ENCODE measurements around the gene PHTF2. TPM values are rescaled to one million over a fixed set of nuclear protein-coding genes. Genes with fewer than 3 reads are reported as not detected.

PHTF2 gene
- total and polyA plus RNA-seq, 2 of the 4 experiments (the other 2 are of a cell fraction): 28.3 to 69.9 TPM

DNA sequence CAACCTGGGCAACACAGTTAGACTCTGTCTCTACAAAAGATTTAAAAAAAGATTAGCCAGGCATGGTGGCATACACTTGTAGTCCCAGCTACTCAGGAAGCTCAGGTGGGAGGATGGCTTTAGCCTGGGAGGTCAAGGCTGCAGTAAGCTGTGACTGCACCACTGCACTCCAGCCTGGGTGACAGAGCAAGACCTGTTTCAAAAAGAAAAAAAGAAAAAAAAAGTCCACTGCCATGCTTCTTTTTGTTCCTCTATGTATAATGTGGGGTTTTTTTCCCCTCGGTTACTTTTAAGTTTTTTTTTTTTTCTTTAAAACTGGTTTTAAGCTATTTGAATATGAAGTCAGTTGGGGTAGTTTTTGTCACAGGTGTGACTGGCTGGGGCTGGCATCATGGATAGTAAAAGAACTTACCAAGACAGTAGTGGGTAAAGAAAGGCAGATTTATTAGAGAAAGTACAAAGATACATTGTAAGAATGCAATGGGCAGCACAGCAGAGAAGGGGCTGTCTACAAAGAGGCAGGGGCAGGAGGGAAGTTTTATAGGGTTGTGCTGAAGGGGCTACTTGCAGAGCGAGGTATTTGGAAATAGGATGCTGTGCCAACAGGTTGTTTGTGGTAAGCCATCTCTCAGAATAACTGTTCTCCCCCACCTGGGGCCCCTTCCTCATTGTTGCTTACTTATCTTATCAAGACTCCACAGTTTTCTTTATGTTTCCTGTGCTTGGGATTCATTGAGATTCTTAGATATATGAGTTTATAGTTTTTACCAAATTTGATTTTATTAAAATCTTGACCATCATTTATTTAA, 177.3 kb downstream of the PHTF2 start:
- H4K5ac ChIP-seq (ENCODE audit: low read depth, low read length): no peak overlapping the region
- in situ Hi-C loops (cut with MboI; ENCODE audit: low sequenced_read_pairs): no loop called here
- H3K27ac ChIP-seq (ENCODE audit: insufficient read depth, low read length): no peak overlapping the region
- no peak overlapping the region for H3K4ac ChIP-seq (ENCODE audit: low read depth, low read length)
- H3K4me1 ChIP-seq (ENCODE audit: control insufficient read depth, insufficient read depth, low read length): no peaks in the 10 kb centered on the region
- H4K8ac ChIP-seq (ENCODE audit: low read depth in 2 of 2, low read length in 2 of 2): no peak overlapping the region
- H3K9me3 ChIP-seq (ENCODE audit: control insufficient read depth, insufficient read depth, low read length): no peaks in the 10 kb centered on the region
- ChIA-PET POLR2A (ENCODE audit: unreplicated experiment) (no interaction called here), CTCF (no interaction called here)
- no peak overlapping the region for H2BK15ac ChIP-seq (ENCODE audit: low read depth, low read length)
- no peak overlapping the region for H3K4me2 ChIP-seq (ENCODE audit: low read depth, low read length)
- no peaks in the 10 kb centered on the region for H3K9me1 ChIP-seq (ENCODE audit: insufficient read depth, low read length)
- dilution Hi-C loops (cut with HindIII; ENCODE audit: low sequenced_read_pairs, unreplicated experiment): no loop called here
- H3K4me3 ChIP-seq (ENCODE audit: insufficient read depth, low read depth, low read length): no peak overlapping the region
- no TSS peak for BruUV-seq (replicated peaks)
- WGBS, 2 experiments (ENCODE audit: extremely low coverage in 2 of 2, insufficient read length in 1 of 2): no CpG with 5 or more reads among the region's 2 CpGs
- ATAC-seq (ENCODE audit: low read depth) (no peak), DNase-seq (no peak)
- H2BK5ac ChIP-seq (ENCODE audit: low read depth, low read length, poor library complexity, severe bottlenecking): no peak overlapping the region
- H4K91ac ChIP-seq (ENCODE audit: insufficient read depth, low read depth, low read length): no peak overlapping the region
- intact Hi-C loops (cut with micrococcal nuclease): no loop called here
- H4K20me1 ChIP-seq (ENCODE audit: insufficient read depth, low read length): no peaks in the 10 kb centered on the region
- no peak overlapping the region for H3K18ac ChIP-seq (ENCODE audit: low read depth, low read length)
- no peak overlapping the region for H3K23ac ChIP-seq (ENCODE audit: low read depth, low read length)
- no peak overlapping the region for H3K9ac ChIP-seq (ENCODE audit: low read depth, low read length)
- H2BK120ac ChIP-seq (ENCODE audit: low read depth, low read length): no peak overlapping the region
- no peak overlapping the region for H2BK20ac ChIP-seq (ENCODE audit: low read depth, low read length)
- no peak overlapping the region for H2AK9ac ChIP-seq (replicated peaks; ENCODE audit: low read depth, low read length, poor library complexity)
- H3K27me3 ChIP-seq (ENCODE audit: control insufficient read depth, insufficient read depth, low read length): no peaks in the 10 kb centered on the region
- no peak overlapping the region for H3K56ac ChIP-seq (ENCODE audit: extremely low read depth, insufficient read depth, low read length)
- H2AFZ ChIP-seq (replicated peaks; ENCODE audit: low read length, poor library complexity): no peak overlapping the region
- no peak overlapping the region for H2AK5ac ChIP-seq (ENCODE audit: low read depth, low read length)
- no peak overlapping the region for H3K14ac ChIP-seq (replicated peaks; ENCODE audit: low read depth, low read length)
- TF ChIP-seq, protein P1, sequence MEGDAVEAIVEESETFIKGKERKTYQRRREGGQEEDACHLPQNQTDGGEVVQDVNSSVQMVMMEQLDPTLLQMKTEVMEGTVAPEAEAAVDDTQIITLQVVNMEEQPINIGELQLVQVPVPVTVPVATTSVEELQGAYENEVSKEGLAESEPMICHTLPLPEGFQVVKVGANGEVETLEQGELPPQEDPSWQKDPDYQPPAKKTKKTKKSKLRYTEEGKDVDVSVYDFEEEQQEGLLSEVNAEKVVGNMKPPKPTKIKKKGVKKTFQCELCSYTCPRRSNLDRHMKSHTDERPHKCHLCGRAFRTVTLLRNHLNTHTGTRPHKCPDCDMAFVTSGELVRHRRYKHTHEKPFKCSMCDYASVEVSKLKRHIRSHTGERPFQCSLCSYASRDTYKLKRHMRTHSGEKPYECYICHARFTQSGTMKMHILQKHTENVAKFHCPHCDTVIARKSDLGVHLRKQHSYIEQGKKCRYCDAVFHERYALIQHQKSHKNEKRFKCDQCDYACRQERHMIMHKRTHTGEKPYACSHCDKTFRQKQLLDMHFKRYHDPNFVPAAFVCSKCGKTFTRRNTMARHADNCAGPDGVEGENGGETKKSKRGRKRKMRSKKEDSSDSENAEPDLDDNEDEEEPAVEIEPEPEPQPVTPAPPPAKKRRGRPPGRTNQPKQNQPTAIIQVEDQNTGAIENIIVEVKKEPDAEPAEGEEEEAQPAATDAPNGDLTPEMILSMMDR (conservative IDR thresholded peaks at IDR 0.05; ENCODE audit: low read depth, low read length): no peak
- TF ChIP-seq MXI1 (IDR thresholded peaks at IDR 0.05; ENCODE audit: borderline replicate concordance, low read depth, low read length) (no peak), CEBPB (IDR thresholded peaks at IDR 0.05; ENCODE audit: low read depth, low read length) (no peak), MAZ (IDR thresholded peaks at IDR 0.05; ENCODE audit: borderline replicate concordance, low read depth, low read length) (no peak), SMC3 (IDR thresholded peaks at IDR 0.05; ENCODE audit: low read depth, low read length) (no peak), NFE2L2 (IDR thresholded peaks at IDR 0.05; ENCODE audit: low read depth, low read length) (no peak), CHD1 (IDR thresholded peaks at IDR 0.05; ENCODE audit: low read depth, low read length) (no peak), RCOR1 (IDR thresholded peaks at IDR 0.05; ENCODE audit: insufficient replicate concordance, low read length) (no peak), RAD21 (IDR thresholded peaks at IDR 0.05; ENCODE audit: low read length) (no peak), FOS (IDR thresholded peaks at IDR 0.05; ENCODE audit: low read depth, low read length) (no peak), POLR2A (IDR thresholded peaks at IDR 0.05; ENCODE audit: low read depth, low read length) (no peak), RFX5 (IDR thresholded peaks at IDR 0.05; ENCODE audit: low read depth, low read length) (no peak), MAFK (IDR thresholded peaks at IDR 0.05; ENCODE audit: low read depth, low read length) (no peak), BHLHE40 (IDR thresholded peaks at IDR 0.05; ENCODE audit: low read depth, low read length) (no peak)
- TF ChIP-seq, protein P2, sequence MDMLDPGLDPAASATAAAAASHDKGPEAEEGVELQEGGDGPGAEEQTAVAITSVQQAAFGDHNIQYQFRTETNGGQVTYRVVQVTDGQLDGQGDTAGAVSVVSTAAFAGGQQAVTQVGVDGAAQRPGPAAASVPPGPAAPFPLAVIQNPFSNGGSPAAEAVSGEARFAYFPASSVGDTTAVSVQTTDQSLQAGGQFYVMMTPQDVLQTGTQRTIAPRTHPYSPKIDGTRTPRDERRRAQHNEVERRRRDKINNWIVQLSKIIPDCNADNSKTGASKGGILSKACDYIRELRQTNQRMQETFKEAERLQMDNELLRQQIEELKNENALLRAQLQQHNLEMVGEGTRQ (IDR thresholded peaks at IDR 0.05; ENCODE audit: low read depth, low read length): no peak
- TF ChIP-seq, protein P3, sequence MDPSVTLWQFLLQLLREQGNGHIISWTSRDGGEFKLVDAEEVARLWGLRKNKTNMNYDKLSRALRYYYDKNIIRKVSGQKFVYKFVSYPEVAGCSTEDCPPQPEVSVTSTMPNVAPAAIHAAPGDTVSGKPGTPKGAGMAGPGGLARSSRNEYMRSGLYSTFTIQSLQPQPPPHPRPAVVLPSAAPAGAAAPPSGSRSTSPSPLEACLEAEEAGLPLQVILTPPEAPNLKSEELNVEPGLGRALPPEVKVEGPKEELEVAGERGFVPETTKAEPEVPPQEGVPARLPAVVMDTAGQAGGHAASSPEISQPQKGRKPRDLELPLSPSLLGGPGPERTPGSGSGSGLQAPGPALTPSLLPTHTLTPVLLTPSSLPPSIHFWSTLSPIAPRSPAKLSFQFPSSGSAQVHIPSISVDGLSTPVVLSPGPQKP (IDR thresholded peaks at IDR 0.05; ENCODE audit: borderline replicate concordance, low read depth, low read length): no peak
- no peaks in the 10 kb centered on the region for H3K79me1 ChIP-seq (ENCODE audit: low read depth in 1 of 2, low read length in 2 of 2)
- no peaks in the 10 kb centered on the region for H3K36me3 ChIP-seq (ENCODE audit: control insufficient read depth, insufficient read depth, low read length)

Data from IMR-90 (cell line).